ENCODE measurements around the gene SLC27A2.

The SLC27A2 gene

DNA sequence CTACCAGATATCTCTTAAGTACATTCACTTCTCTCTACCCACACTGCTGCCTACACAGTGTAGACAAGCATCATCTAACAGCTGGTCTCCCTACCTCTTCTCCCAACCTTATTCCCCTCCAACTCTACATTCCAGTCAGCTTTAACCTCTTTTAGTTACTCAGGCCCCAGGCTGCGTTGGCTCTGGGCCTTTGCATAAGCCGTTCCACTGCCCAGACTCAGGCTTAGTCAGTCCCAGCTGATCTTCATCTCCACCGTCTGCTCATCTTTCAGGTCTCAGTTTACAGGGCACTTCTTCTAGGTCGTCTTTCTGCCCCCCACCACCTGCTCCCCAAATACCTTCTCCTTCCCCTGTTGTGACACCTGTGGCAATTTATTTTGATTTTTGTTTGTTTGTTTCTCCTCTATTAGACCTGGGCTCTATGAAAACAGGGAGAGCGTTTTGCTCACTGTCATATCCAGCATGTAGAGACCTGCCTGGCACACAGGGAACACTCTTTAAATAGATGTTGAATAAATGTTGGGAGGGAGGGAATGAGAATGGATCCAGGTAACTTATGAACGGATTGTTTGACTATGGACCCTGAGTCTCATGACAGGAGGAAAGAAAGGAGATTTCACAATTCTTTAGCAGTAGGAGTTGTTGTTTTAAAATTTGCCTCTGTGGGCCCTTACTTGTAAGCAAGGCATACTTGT lies 11.1 kb downstream of the SLC27A2 start:
- DNase-seq = no peak

DNA sequence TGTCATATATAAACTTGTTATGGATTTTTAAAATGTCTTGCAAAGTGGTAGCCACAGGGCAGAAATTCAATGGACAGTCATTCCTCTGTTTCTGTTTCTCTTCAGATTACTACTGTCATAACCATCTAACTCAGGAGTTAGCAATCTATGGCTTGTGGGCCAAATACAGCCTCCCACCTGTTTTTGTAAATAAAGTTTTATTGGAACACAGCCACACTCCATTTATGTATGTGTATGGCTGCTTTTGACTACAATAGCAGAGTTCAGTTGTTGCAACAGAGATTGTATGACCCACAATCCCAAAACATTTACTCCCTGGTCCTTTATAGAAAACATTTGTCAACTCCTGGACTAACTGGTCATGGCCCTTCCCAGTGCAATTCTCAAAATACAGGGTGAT lies 20.0 kb downstream of the SLC27A2 start:
- no peak for DNase-seq

DNA sequence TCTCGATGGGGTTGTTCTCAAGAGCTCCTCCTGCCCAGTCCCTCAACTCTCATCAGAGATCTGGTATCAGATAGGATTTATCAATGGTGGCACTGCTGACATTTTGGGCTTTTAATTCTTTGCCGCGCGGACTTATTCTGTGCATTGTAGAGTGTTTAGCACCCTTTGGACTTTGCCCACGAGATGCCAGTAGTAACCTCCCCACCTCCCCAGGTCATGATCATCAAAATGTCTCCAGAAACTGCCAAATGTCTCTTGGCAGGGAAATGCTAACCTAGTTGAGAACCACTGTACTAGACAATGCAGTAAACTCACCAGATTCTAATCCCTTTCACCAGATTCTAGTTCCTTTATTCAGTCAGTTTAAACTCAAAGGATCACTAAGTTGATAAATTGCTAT lies 24.0 kb downstream of the SLC27A2 start:
- no peak for DNase-seq

DNA sequence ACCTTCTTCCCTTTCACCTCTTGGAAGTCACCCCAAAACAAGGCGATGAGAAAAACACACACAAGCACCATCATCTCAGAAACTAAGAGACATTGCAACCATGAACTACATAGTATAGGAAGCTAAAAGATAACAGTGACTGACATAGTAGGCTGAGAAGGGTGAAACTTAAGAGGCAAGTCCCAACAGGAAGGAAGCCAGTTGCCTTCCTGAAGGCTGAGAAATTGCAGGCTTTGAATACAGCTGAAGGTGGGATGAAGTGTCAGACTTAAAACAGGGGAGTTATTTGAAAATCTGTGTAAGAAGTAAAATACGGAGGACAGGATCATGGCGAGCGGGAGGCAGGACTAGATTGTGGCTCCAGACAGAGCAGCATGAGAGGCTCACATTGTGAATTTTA lies 27.8 kb downstream of the SLC27A2 start:
- DNase-seq = no peak

DNA sequence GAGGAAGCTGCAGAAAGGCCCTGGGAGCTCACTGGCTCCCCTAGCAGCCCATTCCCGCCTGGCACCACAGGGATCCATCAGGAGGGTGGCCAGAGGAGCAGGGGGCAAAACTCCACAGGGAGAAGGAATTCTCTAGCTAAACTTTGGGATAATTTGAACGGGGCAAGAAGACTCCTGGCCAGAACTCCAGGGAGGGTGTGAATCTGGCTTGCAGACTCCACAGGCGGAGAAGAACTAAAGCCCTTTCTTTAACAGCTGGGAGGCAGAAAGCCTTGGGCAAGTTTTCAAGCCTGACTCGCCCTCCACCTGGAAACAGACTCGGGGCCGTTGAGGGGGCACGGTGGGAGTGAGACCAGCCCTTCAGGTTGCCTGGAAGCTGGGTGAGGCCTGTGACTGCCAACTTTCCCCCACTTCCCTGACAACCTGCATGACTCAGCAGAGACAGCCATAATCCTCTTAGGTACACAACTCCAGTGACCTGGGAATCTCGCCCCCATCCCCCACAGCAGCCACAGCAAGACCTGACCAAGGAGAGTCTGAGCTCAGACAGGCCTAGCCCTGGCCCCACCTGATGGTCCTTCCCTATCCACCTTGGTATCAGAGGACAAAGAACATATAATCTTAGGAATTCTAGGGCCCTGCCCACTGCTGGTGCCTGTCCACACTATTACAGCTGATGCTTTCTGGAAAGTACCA lies 28.6 kb downstream of the SLC27A2 start:
- no peak for DNase-seq

DNA sequence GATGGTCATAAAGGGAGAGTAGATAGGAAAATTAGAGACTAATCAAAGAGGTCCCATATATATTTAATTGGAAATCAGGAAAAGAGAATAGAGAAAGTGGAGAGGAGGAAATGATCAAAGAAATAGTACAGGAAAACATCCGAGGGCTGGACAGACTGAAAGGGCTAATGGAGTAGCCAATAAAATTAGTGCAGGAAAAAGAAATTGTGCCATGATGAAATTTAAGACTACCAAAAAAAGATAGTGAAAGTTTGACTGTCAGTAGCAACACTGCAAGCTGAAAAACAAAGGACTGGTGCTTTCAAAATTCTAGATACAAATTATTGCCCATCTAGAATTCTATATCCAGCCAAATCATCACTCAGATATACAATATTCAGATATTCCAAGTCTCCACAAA lies 36.3 kb downstream of the SLC27A2 start:
- DNase-seq = no peak

DNA sequence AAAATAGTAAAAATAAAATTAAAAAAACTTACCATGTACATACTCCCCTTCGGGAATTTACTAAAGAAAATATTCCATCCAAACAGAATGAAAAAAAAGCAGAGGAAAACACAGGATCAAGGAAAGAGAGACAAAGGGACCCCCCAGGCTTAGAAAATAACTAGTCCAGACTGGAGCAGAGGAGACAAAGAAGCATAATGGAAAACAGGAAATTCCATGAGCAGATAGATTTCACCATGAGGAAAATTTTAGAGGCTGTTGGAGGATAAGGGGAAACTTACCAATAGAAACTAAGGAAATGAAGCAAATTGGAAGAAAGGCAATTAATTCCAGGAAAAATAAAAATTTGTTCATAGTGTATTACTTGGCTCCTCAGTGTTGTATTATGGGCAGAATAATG lies 36.7 kb downstream of the SLC27A2 start:
- DNase-seq = no peak

DNA sequence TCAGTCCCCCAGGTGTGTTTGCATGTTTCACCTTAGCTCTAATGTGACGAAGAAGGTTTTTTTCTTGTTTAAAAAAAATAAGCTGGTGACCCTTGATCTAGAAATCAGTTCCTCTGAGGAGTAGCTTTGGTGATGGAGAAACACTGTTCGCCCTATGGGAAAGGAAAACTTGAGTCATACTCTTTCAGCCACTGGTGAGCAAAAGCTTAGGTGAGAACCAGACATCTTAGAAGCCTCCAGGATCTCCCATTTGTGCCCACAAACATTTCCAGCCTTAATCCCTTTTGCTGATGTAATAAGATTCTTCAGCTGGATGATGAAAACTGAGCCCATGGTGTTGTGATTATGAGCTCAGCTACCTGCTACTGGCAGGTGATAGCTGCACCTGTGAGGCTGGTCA lies 37.8 kb downstream of the SLC27A2 start:
- no peak for DNase-seq

DNA sequence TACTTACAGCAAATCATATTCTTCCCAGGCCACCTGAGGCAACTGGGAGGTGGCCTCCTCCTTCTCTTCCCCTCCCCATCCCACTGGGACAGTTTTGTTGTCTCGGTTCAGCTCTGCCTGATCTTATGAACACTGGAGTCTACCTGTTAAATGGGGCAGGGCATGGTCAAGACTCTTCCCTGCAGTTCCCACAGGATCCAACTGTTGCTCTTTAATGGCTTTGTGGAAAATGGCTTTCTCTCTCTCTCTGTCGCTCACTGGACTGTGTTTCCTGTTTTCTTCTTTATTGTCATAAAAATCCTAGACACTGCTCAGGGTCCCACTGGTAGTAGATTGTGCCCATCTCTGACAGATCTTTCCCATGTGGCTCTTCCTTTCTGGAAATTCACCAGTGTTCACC lies 40.2 kb downstream of the SLC27A2 start:
- DNase-seq = no peak

DNA sequence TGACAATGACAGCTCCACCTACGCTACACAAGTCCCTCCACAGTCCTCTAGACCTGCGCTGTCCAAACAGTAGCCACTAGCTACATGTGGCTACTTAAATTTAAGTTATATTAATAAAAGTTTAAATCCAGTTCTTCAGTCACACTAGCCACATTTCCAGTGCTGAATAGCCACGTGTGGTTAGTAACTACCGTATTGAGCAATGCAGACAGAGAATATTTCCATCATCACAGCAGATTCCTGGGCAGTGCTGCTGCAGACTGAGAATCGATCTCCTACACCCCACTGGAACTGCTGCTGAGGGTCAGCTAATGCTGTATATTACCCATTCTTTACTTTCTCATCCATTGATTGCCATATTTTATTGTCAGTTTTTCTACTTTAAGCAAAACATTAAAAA lies 42.6 kb downstream of the SLC27A2 start:
- DNase-seq = no peak

DNA sequence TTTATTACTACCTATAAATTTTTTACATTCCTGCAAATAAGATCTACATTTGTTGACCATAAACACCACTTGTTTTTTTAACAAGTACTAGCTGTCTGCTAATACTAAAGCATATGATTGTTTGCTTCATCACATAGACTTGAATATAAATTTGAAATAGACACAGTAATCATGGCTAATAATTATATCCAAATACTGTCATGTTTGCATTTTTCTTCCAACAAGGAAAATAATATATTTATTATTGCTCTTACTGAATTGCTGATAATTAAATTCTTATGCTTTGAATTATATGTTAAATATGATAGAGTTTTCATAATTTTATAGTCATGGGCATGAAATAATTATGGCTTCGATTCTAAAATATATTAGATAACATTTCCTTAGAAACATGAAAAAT lies 43.1 kb downstream of the SLC27A2 start:
- DNase-seq = no peak

DNA sequence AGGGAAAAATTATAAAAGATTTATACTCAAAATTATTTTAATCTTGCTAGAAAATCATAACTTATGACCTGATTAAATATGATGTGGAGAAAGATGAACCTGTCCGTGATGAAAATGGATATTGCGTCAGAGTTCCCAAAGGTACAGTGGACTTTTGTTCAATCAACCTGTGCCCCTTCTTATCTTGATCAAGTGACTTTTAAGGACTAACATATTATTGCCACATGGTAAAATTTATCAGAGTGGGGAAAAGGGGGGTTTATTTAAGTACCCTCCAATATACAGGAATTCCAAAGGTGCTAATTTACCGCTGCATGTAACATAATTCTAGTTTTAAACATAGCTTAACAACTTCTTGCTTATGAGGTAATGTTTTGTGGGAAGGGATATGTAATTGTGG lies 43.9 kb downstream of the SLC27A2 start:
- no peak for DNase-seq

DNA sequence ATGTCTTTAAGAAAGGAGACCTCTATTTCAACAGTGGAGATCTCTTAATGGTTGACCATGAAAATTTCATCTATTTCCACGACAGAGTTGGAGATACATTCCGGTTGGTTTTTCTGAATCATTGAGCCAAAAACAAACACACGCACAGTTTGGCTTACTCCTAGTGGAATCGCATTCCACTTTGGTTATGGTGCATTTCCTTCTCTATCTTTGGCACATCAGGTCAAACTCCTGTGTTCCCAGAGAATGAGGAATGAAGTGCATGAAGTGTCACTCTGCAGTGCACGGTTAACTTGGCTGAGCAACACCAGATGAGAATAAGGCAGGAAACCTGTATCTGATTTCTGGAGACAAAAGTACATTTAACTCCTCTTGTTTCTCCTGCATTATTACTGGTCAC lies 45.1 kb downstream of the SLC27A2 start:
- no peak for DNase-seq

DNA sequence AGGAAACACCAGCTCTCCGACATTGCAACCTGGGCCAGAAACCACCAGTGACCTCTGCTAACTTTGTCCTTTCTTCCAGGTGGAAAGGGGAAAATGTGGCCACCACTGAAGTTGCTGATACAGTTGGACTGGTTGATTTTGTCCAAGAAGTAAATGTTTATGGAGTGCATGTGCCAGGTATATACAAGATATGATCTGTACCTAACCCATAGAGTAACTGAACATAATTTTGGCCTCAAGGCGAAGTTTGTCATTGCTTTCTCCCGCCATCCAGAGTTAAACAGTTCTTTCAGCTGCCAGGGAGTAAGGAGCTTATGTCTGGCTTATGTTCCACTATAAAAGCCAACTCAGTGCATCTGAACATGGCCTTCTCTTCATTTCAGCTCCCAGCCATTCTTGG lies 46.9 kb downstream of the SLC27A2 start:
- no peak for DNase-seq

DNA sequence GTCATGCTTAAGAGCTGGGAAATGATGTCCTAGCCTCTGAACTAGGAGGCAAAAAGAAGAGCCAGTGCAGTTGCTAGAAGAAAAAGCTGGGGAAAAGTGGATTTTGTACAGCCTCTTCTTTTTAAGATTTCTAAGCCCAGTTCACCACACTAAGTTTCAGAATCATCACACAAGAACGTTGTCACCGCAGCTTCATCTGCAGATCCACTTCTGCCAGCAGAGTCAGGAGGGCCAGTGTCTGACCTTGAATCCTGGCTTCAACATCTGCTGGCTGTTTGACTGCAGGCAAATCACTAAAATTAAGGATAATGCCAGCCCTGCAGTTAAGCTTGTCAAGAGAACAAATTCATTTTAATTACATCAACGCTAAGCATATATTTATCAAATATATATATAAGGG lies 47.3 kb downstream of the SLC27A2 start:
- DNase-seq = no peak

DNA sequence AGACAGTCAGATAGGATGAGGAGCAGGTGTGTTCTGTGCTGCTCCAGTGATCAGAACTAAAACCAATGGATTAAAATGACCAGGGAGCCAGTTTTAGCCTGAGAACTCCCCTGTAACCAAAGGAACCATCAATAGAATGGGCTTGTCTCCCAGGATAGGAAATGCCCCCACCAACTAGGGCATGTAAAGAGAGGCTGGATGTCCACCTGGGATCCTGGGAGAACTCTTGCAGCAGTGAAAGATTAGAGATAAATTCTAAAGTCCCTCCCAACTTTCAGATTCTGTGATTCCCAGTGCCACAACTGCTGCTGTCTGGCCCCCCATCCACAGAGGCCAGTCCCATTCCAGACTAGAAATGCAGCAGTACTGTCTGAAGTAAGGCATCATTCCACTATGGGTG lies 49.8 kb downstream of the SLC27A2 start:
- DNase-seq = no peak

DNA sequence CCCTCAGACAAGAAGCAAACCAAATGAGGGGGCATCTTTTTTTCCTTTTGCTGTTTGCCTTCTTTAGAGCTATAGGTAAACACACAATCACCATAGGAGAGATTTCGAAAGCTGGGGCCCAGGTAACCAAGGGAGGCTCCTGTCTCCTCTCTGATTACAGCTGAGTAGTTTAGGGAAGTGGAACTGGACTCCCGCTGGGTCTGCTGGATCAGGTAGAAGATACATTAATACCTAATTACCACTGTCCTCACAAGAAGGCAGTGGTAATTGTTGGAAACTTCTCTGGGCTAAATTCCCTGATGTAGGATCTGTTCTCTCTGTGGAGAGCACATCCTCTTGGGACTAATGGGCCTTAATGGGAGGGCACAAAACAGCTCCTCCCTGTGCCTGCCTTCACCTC lies 50.8 kb downstream of the SLC27A2 start:
- no peak for DNase-seq

DNA sequence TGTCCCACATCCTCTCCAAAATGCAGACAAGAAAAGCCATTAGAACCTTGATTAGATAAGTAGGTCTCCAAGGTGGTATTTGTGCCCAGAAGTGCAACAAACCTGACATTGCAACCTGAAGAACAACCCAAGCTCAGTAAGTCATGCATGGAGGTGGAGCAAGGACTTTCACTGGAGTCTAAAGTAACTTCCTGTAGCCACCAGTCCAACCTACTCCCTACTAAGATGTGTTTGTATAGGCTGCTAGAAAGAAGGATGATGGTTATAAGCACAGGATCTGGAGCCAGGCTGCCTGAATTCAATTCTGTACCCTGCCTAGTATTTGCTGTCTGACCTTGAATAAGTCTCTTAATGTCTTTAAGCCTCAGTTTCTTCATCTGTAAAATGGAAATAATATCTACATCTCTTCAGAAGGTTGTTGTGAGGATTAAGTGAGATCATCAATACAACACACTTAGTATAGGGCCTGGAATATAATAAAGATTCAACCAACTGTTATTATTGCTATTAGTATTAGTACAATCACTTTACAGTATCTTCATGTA lies 51.3 kb downstream of the SLC27A2 start:
- DNase-seq = no peak

DNA sequence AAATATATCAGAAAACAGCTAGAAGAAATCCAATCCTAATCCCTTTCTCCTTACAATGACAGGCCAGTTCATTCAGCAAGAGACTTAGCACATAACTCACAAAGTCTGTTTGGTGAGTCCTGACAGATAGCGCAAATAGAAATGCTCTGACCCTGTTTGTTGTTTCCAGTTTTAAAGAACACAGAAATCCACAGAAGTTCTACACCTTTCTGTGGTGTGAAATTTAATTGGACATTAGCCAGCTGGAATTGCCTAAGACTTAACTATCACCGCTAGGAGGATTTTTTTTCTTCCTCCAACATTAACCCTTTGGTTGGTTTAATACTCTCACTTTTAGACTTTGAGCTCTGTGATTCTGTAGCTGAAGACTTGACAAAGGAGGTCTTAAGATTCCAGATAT lies 52.8 kb downstream of the SLC27A2 start:
- no peak for DNase-seq

DNA sequence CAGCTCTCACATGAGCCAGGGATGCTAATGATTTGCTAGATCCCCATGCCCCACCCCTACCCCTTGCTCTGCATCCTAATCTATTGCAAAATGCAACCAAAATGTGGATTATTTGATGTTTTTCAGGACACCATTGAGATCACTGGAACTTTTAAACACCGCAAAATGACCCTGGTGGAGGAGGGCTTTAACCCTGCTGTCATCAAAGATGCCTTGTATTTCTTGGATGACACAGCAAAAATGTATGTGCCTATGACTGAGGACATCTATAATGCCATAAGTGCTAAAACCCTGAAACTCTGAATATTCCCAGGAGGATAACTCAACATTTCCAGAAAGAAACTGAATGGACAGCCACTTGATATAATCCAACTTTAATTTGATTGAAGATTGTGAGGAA lies 53.8 kb downstream of the SLC27A2 start:
- DNase-seq = no peak

DNA sequence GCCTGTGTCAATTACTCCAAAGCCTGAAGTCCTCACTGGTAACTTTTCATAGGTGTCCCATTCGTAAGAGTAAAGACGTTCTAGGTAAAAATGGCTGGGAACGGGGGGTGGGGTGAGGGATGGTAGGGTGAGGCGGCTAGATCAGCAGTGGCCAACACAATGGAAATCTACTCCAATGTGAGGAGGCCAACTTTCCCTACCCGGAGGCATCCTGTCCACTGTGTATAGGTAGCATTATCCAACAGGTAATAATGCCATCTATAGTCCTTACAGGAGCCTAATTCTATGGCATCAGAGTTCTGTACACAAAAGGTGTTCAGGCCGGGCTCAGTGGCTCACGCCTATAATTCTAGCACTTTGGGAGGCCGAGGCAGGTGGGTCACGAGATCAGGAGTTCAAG lies 54.4 kb downstream of the SLC27A2 start:
- no peak for DNase-seq

DNA sequence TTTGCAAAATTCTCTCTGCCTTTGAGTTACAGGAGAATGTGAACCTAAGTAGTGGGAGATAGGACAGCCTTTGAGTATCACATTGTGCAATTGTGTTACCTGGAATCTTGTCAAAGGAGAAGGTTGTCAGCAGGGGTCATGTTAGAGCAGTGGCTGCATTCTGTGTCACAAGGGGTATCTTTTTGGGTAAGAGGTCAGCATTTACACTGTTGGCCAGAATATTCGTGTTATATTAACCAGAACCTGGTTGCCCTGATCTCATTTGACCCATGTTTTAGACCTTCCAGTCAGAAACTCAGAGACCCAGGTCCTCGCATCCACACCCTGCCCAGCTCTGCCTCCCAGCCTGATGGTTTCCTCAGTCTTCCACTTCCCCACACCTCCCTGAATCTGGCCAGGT lies 56.3 kb downstream of the SLC27A2 start:
- no peak for DNase-seq

DNA sequence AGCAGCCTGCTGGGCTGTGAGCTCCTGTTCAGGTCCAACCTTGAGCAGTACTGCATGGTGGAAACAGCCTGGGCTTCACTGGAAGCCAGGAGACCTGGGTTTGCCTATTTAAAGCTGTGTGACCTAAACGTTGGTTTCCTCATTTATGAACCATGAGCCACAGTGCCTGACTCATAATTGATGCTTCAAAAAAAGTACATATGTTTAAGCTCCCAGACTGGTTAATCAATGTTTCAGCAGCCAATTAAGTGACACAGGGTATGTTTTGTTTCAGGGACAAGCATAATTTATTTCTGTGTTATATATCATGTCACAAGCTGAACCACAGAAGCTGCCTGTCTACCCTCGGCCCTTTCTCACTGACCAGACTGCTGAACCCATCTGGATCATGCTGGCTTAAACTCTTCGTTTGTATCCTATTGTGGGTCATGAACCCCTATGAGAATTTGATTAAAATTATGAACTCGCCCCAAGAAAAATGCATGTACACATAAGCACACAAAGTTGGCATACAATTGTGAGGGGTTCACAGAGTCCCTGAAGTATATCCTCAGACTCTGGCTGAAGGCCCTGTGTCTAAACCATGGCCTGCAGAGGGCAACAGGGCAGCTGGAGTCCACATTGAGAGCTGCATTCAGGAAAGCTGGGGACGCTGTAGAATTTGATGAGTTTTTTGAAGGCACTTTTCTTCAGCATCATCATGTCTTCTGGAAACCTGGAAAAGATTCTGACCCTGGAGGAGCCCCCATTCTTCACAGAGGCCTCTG lies 59.9 kb downstream of the SLC27A2 start:
- no peak for DNase-seq

DNA sequence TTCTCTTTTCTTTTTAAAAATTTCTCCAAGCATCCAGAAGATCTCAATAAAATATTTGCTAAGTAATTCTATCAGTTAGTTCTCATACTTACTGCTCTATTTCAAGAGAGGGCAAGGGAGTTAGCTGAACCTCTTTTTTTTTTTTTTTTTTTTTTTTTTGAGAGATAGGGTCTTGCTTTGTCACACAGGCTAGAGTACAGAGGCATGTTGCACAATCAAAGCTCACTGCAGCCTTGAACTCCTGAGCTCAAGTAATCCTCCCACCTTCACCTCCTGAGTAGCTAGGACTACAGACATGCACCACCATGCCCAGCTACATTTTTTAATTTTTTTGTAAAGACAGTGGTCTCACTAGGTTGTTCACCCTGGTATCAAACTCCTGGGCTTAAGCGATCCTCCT lies 62.2 kb downstream of the SLC27A2 start:
- DNase-seq = no peak
